PC-9 (cell line): ENCODE measurements around the gene CWH43. TPM values are rescaled to one million over a fixed set of nuclear protein-coding genes. Genes with fewer than 3 reads are reported as not detected.

ENCODE experiments used
- BruUV-seq: library from RNA; stranded (reverse); fragments of 400-500 nt; replicated peaks from 2 replicates; lab custom pipeline; 2021; lab: Mats Ljungman, UMichigan
- CTCF ChIA-PET: fragments of 300-600 bp; sonication (Branson Sonifier 250); formaldehyde crosslinking; loops from one replicate; lab custom pipeline; 2022; ENCODE audit warnings: antibody characterized with exemption; lab: Charles Lee
- POLR2A ChIA-PET: fragments of 300-600 bp; sonication (Branson Sonifier 250); formaldehyde crosslinking; loops from one replicate; lab custom pipeline; 2022; ENCODE audit warnings: antibody characterized with exemption; ENCODE audit not compliant: unreplicated experiment; lab: Charles Lee
- DNase-seq, 2 experiments: peaks; one replicate each; pipeline versions ENCODE4 v3.0.0 to v3.0.0-alpha.2; 2015 to 2022; ENCODE audit warnings: mixed read lengths in 1 of 2
- H2AFZ ChIP-seq: fragments of 200-600 bp; sonication (generic); 2 replicates; pipeline ENCODE4 v1.8.1; 2017; ENCODE audit warnings: antibody characterized with exemption
- H3F3A ChIP-seq: fragments of 200-600 bp; sonication (generic); 2 replicates; pipeline ENCODE4 v1.8.1; 2017; ENCODE audit warnings: antibody characterized with exemption, mild to moderate bottlenecking, low read depth; ENCODE audit not compliant: insufficient read depth
- H3K27ac ChIP-seq: fragments of 200-600 bp; sonication (generic); 2 replicates; pipeline ENCODE4 v1.6.1; 2016; ENCODE audit warnings: mixed run types
- H3K27me3 ChIP-seq: fragments of 200-600 bp; sonication (generic); 2 replicates; pipeline ENCODE4 v1.6.1; 2016; ENCODE audit warnings: low read depth, mixed run types; ENCODE audit not compliant: insufficient read depth
- H3K36me3 ChIP-seq: fragments of 200-600 bp; sonication (generic); 2 replicates; pipeline ENCODE4 v1.6.1; 2016; ENCODE audit warnings: low read depth, mixed run types
- H3K4me1 ChIP-seq: fragments of 200-600 bp; sonication (generic); replicated peaks from 2 replicates; pipeline ENCODE4 v1.6.1; 2016; ENCODE audit warnings: mixed run types; ENCODE audit not compliant: insufficient read depth
- H3K4me2 ChIP-seq: fragments of 200-600 bp; sonication (generic); 2 replicates; pipeline ENCODE4 v1.6.1; 2017; ENCODE audit warnings: mixed run types
- H3K4me3 ChIP-seq: fragments of 200-600 bp; sonication (generic); 2 replicates; pipeline ENCODE4 v1.6.1; 2016; ENCODE audit warnings: mixed run types
- H3K79me2 ChIP-seq: fragments of 200-600 bp; sonication (generic); 2 replicates; pipeline ENCODE4 v1.6.1; 2017; ENCODE audit warnings: low read depth, mixed run types
- H3K9me2 ChIP-seq: fragments of 200-600 bp; sonication (generic); 2 replicates; pipeline ENCODE4 v1.8.1; 2017; ENCODE audit warnings: mild to moderate bottlenecking; ENCODE audit not compliant: insufficient read depth
- H3K9me3 ChIP-seq: fragments of 200-600 bp; sonication (generic); 2 replicates; pipeline ENCODE4 v1.8.1; 2016; ENCODE audit warnings: low read depth; ENCODE audit not compliant: insufficient read depth
- H4K20me1 ChIP-seq: fragments of 200-600 bp; sonication (generic); 2 replicates; pipeline ENCODE4 v1.8.1; 2017; ENCODE audit not compliant: insufficient read depth
- EZH2 ChIP-seq: fragments of 200-600 bp; sonication (generic); IDR thresholded peaks from 2 replicates; pipeline ENCODE4 v1.8.0; 2017; ENCODE audit warnings: antibody characterized with exemption, low read depth
- intact Hi-C: fragments of 100-400 bp; cut with micrococcal nuclease; formaldehyde crosslinking; loops from one replicate; pipeline ENCODE4 v1.10.0; 2022; ENCODE audit not compliant: unreplicated experiment
- total RNA-seq: library from RNA; stranded (reverse); gene quantifications from 2 replicates; pipeline ENCODE4 v1.2.3, GENCODE V29; 2021
- TF ChIP-seq, protein P1 (sequence below): fragments of 200-600 bp; sonication (generic); conservative IDR thresholded peaks from 2 replicates; pipeline ENCODE4 v1.6.1; 2017; ENCODE audit warnings: mixed run types, antibody characterized with exemption, mild to moderate bottlenecking, moderate library complexity

The CWH43 gene
- total RNA-seq, 1 experiment from 2014 or later: not detected

DNA sequence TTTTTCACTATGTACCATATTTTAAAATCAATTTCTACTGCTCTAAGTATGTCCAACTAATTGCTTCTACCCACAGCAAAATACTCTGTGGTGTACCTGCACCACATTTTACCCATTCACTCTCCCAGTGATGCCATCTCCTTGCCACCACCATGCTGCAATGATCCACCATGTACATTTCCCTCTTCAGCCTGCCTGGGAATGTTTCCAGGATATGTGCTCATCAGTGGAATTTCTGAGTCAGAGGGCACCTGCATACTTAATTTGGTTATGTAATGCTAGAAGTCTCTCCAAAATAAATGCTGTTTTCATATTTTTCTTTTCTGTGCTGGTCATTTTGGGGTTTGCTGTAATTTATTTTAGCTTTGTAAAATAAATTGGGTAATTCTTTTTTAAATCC lies 46.3 kb upstream of the CWH43 start:
- Histone ChIP-seq H4K20me1 (no peaks in the 10 kb centered on the region), H3K27me3 (no peaks in the 10 kb centered on the region), H3K79me2 (no peaks in the 10 kb centered on the region), H3K4me2 (peak overlapping the region; percentile 17), H3K36me3 (no peaks in the 10 kb centered on the region), H3K9me3 (0 out of 2 replicates have a peak, but pooled peaks cover 2% of the 10 kb centered on the region), H3F3A (peaks cover 19% of the 10 kb centered on the region; the same call in 1 of the 2 replicates), H3K4me1 (peaks cover 22% of the 10 kb centered on the region), H3K27ac (peak overlapping the region; percentile 57), H2AFZ (no peak overlapping the region), H3K9me2 (no peaks in the 10 kb centered on the region), H3K4me3 (no peak overlapping the region)
- TF ChIP-seq, protein P1, sequence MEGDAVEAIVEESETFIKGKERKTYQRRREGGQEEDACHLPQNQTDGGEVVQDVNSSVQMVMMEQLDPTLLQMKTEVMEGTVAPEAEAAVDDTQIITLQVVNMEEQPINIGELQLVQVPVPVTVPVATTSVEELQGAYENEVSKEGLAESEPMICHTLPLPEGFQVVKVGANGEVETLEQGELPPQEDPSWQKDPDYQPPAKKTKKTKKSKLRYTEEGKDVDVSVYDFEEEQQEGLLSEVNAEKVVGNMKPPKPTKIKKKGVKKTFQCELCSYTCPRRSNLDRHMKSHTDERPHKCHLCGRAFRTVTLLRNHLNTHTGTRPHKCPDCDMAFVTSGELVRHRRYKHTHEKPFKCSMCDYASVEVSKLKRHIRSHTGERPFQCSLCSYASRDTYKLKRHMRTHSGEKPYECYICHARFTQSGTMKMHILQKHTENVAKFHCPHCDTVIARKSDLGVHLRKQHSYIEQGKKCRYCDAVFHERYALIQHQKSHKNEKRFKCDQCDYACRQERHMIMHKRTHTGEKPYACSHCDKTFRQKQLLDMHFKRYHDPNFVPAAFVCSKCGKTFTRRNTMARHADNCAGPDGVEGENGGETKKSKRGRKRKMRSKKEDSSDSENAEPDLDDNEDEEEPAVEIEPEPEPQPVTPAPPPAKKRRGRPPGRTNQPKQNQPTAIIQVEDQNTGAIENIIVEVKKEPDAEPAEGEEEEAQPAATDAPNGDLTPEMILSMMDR: no peak
- no peak for TF ChIP-seq EZH2
- POLR2A ChIA-PET: no interaction called here
- CTCF ChIA-PET: no interaction called here
- DNase-seq: peak; percentile 64 to 72
- BruUV-seq: no TSS peak
- intact Hi-C loops: no loop called here

DNA sequence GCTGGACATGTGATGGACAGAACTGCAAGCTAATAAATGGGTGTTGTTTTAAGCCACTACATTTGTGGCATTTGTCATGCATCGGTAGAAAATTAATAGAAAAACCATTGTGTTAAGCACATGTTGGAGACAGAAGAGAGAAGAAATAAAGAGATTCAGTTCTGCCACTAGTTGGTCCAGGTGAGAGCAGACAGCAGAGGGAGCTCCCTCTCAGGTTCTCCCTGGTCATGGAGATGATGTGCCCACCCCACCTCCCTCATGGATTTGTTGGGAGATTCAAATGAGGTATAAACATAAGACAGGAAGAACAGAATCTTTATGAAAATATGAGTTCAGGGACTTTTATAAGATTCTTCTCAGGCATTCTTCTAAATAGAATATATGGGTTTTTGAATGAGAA lies 42.7 kb upstream of the CWH43 start:
- Histone ChIP-seq H3K9me3 (no peaks in the 10 kb centered on the region), H3K79me2 (no peaks in the 10 kb centered on the region), H3K4me3 (no peak overlapping the region), H3K27ac (no peak overlapping the region), H3K9me2 (no peaks in the 10 kb centered on the region), H2AFZ (no peak overlapping the region), H3K4me2 (no peak overlapping the region), H3K27me3 (no peaks in the 10 kb centered on the region), H3K4me1 (peaks cover 22% of the 10 kb centered on the region), H4K20me1 (no peaks in the 10 kb centered on the region), H3K36me3 (no peaks in the 10 kb centered on the region), H3F3A (peaks cover 22% of the 10 kb centered on the region; the same call in 1 of the 2 replicates)
- POLR2A ChIA-PET: interaction anchor here (0.5 to 0.6 kb wide), 2 partner anchors 58 to 577 kb away, joined by 3 to 8 read pairs; no protein-coding TSS in a partner anchor
- CTCF ChIA-PET: interaction anchor here (2.3 kb wide), 1 partner anchor 19 kb away, joined by 13 read pairs; no protein-coding TSS in a partner anchor
- DNase-seq: peak in 1 of 2 experiments; percentile 25
- intact Hi-C loops: no loop called here
- BruUV-seq: no TSS peak
- TF ChIP-seq EZH2: no peak
- TF ChIP-seq, protein P1: peak; percentile 56; the same call in 1 of the 2 replicates

DNA sequence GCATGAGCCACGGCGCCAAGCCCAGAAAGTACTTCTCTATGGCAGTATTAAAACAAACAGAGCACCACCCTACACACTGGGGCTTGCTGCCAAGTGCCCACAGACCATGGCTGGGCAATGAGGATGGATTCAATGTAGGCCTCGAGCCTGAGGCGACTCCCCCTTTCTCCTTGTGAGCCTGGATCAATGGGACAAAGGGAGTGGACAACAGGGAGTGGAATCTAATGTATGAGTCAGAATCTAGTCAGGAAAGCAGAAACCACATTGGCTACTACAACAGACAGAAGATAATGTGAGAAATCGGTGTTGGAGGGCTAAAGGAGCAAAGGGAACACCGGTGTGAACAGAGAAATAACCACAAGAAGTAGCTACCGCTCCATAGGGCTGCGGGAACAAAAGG lies 41.8 kb upstream of the CWH43 start:
- CTCF ChIA-PET: interaction anchor here (1.0 to 2.3 kb wide), 4 partner anchors 17 to 38 kb away, joined by 4 to 13 read pairs (median 8); partner anchors contain the start of gene OCIAD2
- TF ChIP-seq, protein P1: no peak
- no peak for TF ChIP-seq EZH2
- H3K27me3 ChIP-seq: no peaks in the 10 kb centered on the region
- DNase-seq: peak; percentile 69 to 83
- H3K4me1 ChIP-seq: peaks cover 22% of the 10 kb centered on the region
- POLR2A ChIA-PET: interaction anchor here (0.5 to 1.0 kb wide), 3 partner anchors 10 to 246 kb away, joined by 3 to 10 read pairs (median 8); no protein-coding TSS in a partner anchor
- no peaks in the 10 kb centered on the region for H4K20me1 ChIP-seq
- H3K79me2 ChIP-seq: no peaks in the 10 kb centered on the region
- no peaks in the 10 kb centered on the region for H3K36me3 ChIP-seq
- H2AFZ ChIP-seq: 0 out of 2 replicates have a peak overlapping the region, but pooled peaks have one; percentile 75
- intact Hi-C loops: loop anchor here (1.0 to 2.0 kb wide), 2 partner anchors 19 to 35 kb away; no protein-coding TSS in a partner anchor
- peak overlapping the region; percentile 50 for H3K27ac ChIP-seq
- no TSS peak for BruUV-seq
- H3K9me3 ChIP-seq: no peaks in the 10 kb centered on the region
- H3F3A ChIP-seq: peaks cover 22% of the 10 kb centered on the region; the same call in 1 of the 2 replicates
- H3K4me3 ChIP-seq: peak overlapping the region; percentile 12; the same call in 1 of the 2 replicates
- peak overlapping the region; percentile 31; the same call in 1 of the 2 replicates for H3K4me2 ChIP-seq
- H3K9me2 ChIP-seq: no peaks in the 10 kb centered on the region
